ENCODE results near the gene SESN1.
"Not testable (repeated sequence)": the region's sequence is repeated elsewhere in the genome, so short reads cannot be mapped to it uniquely, and the experiment has no call there.

The SESN1 gene

GRCh38 chr6:109000289-109000688, 94.4 kb downstream of the SESN1 start:
- no peak for DNase-seq (ENCODE audit: low spot score)

- no peak for DNase-seq (ENCODE audit: low spot score)
These were observed 95.2 kb downstream of the SESN1 start for GRCh38 chr6:108999428-108999827.

- no peak for DNase-seq (ENCODE audit: low spot score)
These were observed 96.2 kb downstream of the SESN1 start for GRCh38 chr6:108998485-108998884.

- no peak for DNase-seq (ENCODE audit: low spot score)
These were observed 98.4 kb downstream of the SESN1 start for GRCh38 chr6:108996208-108996607.

GRCh38 chr6:108995296-108995695, 99.3 kb downstream of the SESN1 start:
- DNase-seq (ENCODE audit: low spot score), result no peak

- DNase-seq (ENCODE audit: low spot score), result no peak
These were observed 100.8 kb downstream of the SESN1 start for GRCh38 chr6:108993876-108994275.

- DNase-seq (ENCODE audit: low spot score), result peak; percentile 26
These were observed 104.9 kb downstream of the SESN1 start for GRCh38 chr6:108989700-108990099.

- no peak for DNase-seq (ENCODE audit: low spot score)
These were observed 105.9 kb downstream of the SESN1 start for GRCh38 chr6:108988765-108989164.

GRCh38 chr6:108988296-108988695, 106.3 kb downstream of the SESN1 start:
- no peak for DNase-seq (ENCODE audit: low spot score)

- no peak for DNase-seq (ENCODE audit: low spot score)
These were observed 107.5 kb downstream of the SESN1 start for GRCh38 chr6:108987156-108987555.

- DNase-seq (ENCODE audit: low spot score), result no peak
These were observed 109.3 kb downstream of the SESN1 start for GRCh38 chr6:108985301-108985700.

GRCh38 chr6:108983151-108983550, 111.5 kb downstream of the SESN1 start:
- DNase-seq (ENCODE audit: low spot score), result no peak

- no peak for DNase-seq (ENCODE audit: low spot score)
These were observed 112.2 kb downstream of the SESN1 start for GRCh38 chr6:108982154-108983113.

- DNase-seq (ENCODE audit: low spot score), result not testable (repeated sequence)
These were observed 116.0 kb downstream of the SESN1 start for GRCh38 chr6:108978638-108979037.

GRCh38 chr6:108974201-108974600, 120.4 kb downstream of the SESN1 start:
- DNase-seq (ENCODE audit: low spot score), result no peak

GRCh38 chr6:108969776-108970175, 124.9 kb downstream of the SESN1 start:
- DNase-seq (ENCODE audit: low spot score), result no peak

- DNase-seq (ENCODE audit: low spot score), result no peak
These were observed 126.0 kb downstream of the SESN1 start for GRCh38 chr6:108968325-108969316.

- no peak for DNase-seq (ENCODE audit: low spot score)
These were observed 127.5 kb downstream of the SESN1 start for GRCh38 chr6:108966855-108967755.

- no peak for DNase-seq (ENCODE audit: low spot score)
These were observed 128.4 kb downstream of the SESN1 start for GRCh38 chr6:108966251-108966650.

- no peak for DNase-seq (ENCODE audit: low spot score)
These were observed 132.7 kb downstream of the SESN1 start for GRCh38 chr6:108961985-108962384.

- DNase-seq (ENCODE audit: low spot score), result no peak
These were observed 133.6 kb downstream of the SESN1 start for GRCh38 chr6:108961077-108961476.

- DNase-seq (ENCODE audit: low spot score), result no peak
These were observed 134.0 kb downstream of the SESN1 start for GRCh38 chr6:108960601-108961000.
